Measurements from ENCODE around the gene OTX1.

Gene OTX1

GRCh38 chr2:63047321-63048279 is 3.0 kb upstream of the OTX1 start:
- no peak for DNase-seq

DNA sequence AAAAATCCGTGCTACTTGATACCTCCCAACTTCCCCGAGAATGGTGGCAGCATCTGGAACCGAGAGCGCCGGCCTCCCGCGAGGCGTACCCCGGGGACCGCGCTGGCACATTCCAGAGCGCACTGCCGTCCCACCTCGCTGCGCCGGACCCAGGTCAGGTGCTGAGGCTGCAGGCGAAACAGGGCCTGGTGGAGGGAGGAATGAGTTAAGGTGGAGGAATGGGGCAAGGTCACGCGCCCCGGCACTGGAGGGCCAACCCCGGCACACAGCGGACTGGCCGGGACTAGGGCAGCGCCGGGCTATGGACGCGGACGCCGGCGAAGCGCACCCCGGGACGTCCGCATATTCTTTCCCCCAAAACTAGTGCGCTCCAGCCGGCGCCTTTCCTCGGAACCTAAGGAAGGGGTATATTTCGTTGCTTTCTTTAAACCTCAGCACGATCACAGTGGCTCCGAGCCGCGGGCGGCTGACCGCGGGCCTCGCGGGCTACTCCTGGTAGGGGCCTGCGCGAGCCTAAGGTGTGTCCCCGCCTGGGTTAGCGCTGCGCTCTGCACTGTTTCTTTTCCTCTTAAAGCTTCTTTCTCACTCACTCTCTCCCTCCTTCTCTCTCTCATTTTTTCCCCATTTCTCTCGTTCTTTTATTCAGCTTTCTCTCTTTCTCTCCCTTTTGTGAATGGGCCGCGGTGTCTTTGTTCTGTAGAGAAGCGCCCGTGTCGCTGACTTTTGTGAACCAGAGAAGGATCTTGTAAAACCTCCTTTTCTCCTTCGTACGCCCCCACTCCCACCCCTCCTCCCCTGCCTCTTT is 2.1 kb upstream of the OTX1 start:
- DNase-seq: no peak

- no peak for DNase-seq
Observed at GRCh38 chr2:63049211-63049969, 1.2 kb upstream of the OTX1 start.

- DNase-seq: no peak
Observed at GRCh38 chr2:63049970-63050333, 678 bp upstream of the OTX1 start.

GRCh38 chr2:63051042-63051794 is 588 bp downstream of the OTX1 start:
- no peak for DNase-seq

- DNase-seq: no peak
Observed at GRCh38 chr2:63051795-63052333, 1.2 kb downstream of the OTX1 start.

GRCh38 chr2:63052411-63053080 is 1.9 kb downstream of the OTX1 start:
- DNase-seq: no peak

- no peak for DNase-seq
Observed at GRCh38 chr2:63053081-63053888, 2.7 kb downstream of the OTX1 start.

DNA sequence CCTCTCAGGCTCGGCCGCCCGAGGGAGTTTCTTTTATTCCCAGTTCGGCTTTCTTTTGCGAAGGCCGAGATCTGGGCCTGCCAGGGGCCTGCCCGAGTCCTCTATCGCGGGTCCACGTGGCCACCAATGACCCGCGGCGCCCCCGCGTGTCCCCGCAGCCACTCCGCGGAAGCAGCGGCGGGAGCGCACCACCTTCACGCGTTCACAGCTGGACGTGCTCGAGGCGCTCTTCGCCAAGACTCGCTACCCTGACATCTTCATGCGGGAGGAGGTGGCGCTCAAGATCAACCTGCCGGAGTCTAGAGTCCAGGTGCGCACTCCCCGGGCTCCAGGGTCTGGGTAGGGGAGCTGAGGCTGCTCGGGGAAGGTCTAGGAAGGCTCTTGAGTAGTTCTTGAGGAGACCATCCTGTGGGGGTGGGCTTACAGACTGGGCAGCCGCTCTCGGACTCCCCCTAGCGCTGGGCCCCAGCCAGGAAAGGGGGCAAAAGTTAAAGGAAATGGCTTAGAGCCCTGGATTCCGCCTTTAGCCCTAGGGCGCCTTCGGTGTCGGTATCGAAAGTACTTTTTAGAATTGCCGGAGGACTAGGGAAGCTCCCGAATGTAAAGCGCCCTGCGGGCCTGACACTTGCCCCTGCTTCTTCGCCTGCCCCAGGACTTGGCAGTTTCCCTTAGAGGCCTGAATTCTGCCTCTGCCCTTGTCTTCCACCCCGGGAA is 3.4 kb downstream of the OTX1 start:
- DNase-seq: no peak

DNA sequence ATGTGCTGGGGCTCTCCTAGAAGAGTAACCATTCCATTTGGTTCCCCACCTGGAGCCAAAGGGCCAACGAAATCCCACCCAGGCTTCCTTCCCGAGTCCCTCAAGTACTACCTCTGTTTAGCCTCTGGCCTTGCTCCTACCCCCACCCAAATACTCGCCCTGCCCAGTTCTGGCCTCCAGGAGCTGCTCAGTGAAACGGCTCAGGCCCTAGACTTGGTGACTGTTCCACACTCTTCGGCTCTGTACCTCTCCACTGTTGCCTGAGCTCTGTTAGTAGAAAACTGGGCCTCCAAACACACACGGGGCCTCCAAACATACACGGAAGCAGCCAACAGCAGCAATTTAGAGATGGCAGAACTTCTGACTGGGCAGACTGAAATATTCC is 4.2 kb downstream of the OTX1 start:
- DNase-seq: no peak

DNA sequence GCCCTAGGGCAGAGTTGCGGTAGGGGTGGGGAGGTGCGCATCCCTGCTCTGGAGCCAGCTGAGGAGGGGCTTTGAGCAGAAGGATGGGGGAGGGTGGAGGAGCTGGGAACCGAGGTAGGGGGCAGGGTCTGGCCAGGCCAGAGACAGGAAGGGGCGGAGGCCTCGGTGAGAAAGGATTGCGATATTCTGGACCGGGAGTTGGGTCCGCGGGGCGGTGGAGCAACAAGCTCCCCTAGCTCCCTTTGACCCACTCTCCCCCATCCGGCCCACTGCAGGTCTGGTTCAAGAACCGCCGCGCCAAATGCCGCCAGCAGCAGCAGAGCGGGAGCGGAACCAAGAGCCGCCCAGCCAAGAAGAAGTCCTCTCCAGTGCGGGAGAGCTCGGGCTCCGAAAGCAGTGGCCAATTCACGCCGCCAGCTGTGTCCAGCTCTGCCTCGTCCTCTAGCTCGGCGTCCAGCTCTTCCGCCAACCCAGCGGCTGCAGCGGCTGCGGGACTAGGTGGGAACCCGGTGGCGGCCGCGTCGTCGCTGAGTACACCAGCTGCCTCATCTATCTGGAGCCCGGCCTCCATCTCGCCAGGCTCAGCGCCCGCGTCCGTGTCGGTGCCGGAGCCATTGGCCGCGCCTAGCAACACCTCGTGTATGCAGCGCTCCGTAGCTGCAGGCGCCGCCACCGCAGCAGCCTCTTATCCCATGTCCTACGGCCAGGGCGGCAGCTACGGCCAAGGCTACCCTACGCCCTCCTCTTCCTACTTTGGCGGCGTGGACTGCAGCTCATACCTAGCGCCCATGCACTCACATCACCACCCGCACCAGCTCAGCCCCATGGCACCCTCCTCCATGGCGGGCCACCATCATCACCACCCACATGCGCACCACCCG is 4.8 kb downstream of the OTX1 start:
- no peak for DNase-seq

- DNase-seq: no peak
Observed at GRCh38 chr2:63056107-63057050, 5.7 kb downstream of the OTX1 start.

DNA sequence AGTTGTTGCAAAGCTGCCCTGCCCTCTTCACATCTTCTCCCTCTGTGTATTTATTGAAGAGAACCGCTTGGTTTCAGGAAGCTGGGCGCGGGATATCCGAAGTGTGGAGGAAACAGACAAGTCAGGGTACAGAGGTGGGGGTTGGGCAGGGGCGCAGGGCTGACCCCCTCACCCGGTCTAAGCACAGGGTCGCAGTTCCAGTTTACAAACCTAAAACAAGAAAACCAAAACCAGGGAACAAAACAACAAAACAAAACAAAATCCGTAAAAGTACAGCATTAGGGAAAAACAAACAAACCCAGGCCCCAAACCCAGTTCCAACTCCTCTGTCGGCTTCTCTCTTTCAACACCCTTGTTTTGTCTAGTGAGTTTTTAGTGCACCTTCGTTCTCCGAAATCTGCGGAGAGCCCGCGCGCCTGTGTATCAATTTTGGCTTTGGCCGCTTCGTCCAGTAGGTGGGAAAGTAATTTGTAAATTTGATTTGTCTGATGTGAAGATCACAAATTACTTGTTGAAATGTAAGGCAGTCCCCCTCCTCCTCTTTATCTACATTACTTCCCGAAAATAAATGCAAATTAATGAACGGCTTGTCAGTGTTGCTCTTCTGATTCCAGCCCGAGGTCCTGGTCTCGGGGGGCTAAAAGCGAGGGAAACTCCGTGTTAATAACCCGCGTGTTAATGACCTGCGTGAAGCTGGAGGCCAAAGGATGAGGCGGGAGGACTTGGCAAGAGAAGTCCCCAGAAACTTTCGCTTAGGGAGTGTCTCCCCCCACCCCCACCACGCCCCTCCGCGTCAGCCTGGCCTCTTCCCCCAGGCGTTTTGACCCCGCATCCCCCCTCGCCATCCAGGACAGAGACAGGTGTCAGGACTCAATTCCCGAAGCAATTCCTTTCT is 6.9 kb downstream of the OTX1 start:
- DNase-seq: no peak

DNA sequence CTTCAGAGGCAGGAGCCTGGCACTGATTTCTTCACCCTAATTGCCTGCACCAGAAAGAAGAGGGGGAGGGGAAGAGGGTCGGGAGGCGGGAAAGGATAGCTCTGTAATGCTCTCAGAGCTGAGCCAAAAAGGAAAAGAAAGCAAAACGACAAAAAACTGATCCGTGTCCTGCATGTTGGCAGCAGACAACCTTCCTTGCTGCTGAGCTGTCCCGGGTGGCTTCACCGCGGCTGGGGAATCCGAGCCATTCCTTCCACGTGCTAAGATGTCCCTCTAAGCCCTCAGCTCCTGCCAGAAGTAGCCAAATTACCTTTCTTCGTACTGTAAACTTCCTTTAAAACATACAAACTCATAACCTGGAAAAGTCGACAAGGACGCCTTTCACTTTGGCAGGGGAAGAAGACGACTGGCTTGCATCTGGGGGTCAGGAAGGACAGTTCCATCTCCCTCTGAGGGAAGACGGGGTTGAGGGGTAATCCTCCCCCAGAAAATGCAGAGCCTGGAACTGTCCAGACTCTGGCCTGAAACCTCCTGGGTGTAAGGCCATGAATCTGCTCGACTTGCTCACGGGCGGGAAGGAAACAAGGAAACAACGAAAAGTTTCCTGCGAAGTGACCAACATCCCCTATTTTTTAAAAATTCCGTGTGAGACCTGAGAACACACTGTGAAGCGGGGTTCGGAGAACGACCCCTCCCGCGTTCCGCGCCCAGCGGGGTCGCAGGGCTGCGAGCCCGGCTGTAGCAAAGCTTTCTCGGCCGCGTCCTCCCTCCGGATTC is 7.7 kb downstream of the OTX1 start:
- no peak for DNase-seq

DNA sequence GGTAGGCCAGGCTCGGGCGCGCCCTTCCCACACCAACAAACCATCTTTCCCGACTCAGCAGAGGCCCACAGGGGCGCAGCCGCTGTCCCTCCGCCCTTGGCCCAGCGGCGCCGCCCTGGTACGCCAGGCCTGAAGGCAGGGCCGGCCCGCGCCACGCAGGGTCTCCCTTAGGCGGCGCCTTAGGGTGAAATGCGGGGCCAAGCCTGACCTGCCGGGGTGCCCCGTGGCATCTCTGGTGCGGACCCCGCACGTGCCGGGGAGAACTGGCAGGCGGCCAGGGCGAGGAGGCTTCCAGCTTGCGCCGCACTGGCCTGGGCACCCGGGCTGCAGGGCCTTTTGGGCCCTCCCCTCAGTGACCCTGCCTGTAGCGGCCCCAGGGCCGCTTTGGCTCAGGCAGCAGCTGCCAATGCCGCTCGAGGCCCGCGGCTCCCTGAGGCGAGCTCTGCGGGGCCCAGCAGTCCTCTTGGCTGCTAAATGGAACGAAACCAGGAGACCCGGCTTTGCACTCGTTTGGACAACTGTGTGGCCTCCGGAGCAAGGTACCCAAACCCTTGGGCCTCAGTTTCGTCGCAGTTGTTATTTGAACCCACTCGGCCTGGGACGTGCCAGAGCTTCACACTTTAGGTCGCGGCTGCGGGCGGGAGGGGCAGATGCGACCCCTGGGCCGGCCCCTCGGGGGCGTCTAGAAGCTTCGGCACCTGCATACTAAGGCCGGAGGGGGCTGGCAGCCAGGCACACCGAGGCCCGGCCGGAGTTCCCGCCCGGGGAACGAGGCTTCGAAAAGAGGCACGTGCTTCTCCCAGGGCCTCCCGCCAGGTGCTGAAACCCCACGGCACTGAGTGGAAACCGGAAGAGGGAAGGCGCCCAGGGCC is 8.5 kb downstream of the OTX1 start:
- DNase-seq: no peak
